Esophagus muscularis mucosa (tissue), 4 donors: ENCODE measurements around the gene CTXN1. TPM values are rescaled to one million over a fixed set of nuclear protein-coding genes. Genes with fewer than 3 reads are reported as not detected.

Source experiments
- DNase-seq: peaks from one replicate; pipeline ENCODE4 v3.0.0-alpha.2; 2017; ENCODE audit errors: extremely low spot score
- H3K27ac ChIP-seq, 4 donors: fragments of 200-600 bp; sonication (generic); replicated peaks in 1 of 4; 1 replicate in 3 of 4; 2 replicates in 1 of 4; pipeline ENCODE4 v1.5.1; 2016 to 2019; ENCODE audit warnings: mild to moderate bottlenecking in 1 of 4
- H3K27me3 ChIP-seq, 4 donors: fragments of 200-600 bp; sonication (generic); one replicate each; pipeline versions ENCODE4 v1.5.1 to v1.6.0; 2016 to 2019
- H3K36me3 ChIP-seq, 4 donors: fragments of 200-600 bp; sonication (generic); one replicate each; pipeline ENCODE4 v1.5.1; 2016 to 2019
- H3K4me1 ChIP-seq, 4 donors: fragments of 200-600 bp; sonication (generic); one replicate each; pipeline ENCODE4 v1.5.1; 2016 to 2019
- H3K4me3 ChIP-seq, 4 donors: fragments of 200-600 bp; sonication (generic); 1 replicate in 2 of 4; 2 replicates in 2 of 4; pipeline ENCODE4 v1.5.1; 2016 to 2019; ENCODE audit warnings: mild to moderate bottlenecking in 4 of 4, moderate library complexity in 1 of 4
- H3K9me3 ChIP-seq, 4 donors: fragments of 200-600 bp; sonication (generic); 1 replicate in 3 of 4; 2 replicates in 1 of 4; pipeline ENCODE4 v1.5.1; 2016 to 2019
- CTCF ChIP-seq, 3 experiments: fragments of 200-600 bp in 2 of 3; fragments of 450-650 bp in 1 of 3; sonication (generic) in 2 of 3; IDR thresholded peaks; one replicate each; pipeline ENCODE4 v1.5.1; 2017 to 2019; ENCODE audit warnings: antibody characterized with exemption in 3 of 3, mild to moderate bottlenecking in 2 of 3, moderate library complexity in 1 of 3
- EP300 ChIP-seq: sonication (generic); formaldehyde crosslinking; IDR thresholded peaks from one replicate; pipeline ENCODE4 v1.6.1; 2017; ENCODE audit warnings: antibody characterized with exemption
- POLR2A ChIP-seq: fragments of 450-650 bp; IDR thresholded peaks from one replicate; pipeline ENCODE4 v1.6.1; 2017; ENCODE audit warnings: antibody characterized with exemption, moderate library complexity, mild to moderate bottlenecking, low read depth
- POLR2AphosphoS5 ChIP-seq, 2 donors: sonication (generic); formaldehyde crosslinking; IDR thresholded peaks; one replicate each; pipeline ENCODE4 v1.6.1; 2017; ENCODE audit warnings: antibody characterized with exemption in 2 of 2
- WGBS: methylation state at CpG from one replicate; pipeline ENCODE4 v1.1.5; 2018; 5-methylcytosine and 5-hydroxymethylcytosine counted together
- intact Hi-C: fragments of 100-400 bp; cut with DNase I; formaldehyde crosslinking; loops from one replicate; pipeline ENCODE4 v1.15.1; 2023
- total RNA-seq, 4 donors: library from RNA; depleted of rRNA; stranded (reverse); fragments of >200 nt; gene quantifications; one replicate each; pipeline versions ENCODE4 v1.1.0 to v1.2.1, GENCODE V29; 2016

Gene CTXN1
- total RNA-seq, 4 donors from 2014 or later, result 28.7 to 59.4 (median 49.2) TPM

- TF ChIP-seq CTCF (IDR thresholded peaks at IDR 0.05) (no peak), EP300 (no peak), POLR2A (no peak), POLR2AphosphoS5 (IDR thresholded peaks at IDR 0.05) (peak; percentile 35 to 42)
- peaks cover 0 to 13% (median 2%) of the 10 kb centered on the region in 4 donors for H3K27me3 ChIP-seq
- WGBS, result 62% methylated on average over 24 of the region's 31 CpGs
- H3K27ac ChIP-seq, result peak overlapping the region; percentile 91 to 96 (median 94)
- H3K4me1 ChIP-seq, result peaks cover 47 to 93% (median 89%) of the 10 kb centered on the region in 4 donors
- H3K36me3 ChIP-seq, result peaks cover 9 to 23% (median 18%) of the 10 kb centered on the region in 4 donors
- H3K4me3 ChIP-seq, result peak overlapping the region; percentile 68 to 81 (median 71)
- no peak for DNase-seq
- no peaks in the 10 kb centered on the region for H3K9me3 ChIP-seq
- intact Hi-C loops, result no loop called here
Measured at GRCh38 chr19:7923295-7924191, 2.4 kb downstream of the CTXN1 start.

- 89% methylated on average over 5 of the region's 8 CpGs for WGBS
- intact Hi-C loops, result no loop called here
- DNase-seq, result no peak
- H3K27me3 ChIP-seq, result peaks cover 0 to 20% (median 7%) of the 10 kb centered on the region in 4 donors
- H3K27ac ChIP-seq, result peak overlapping the region; percentile 91 to 96 (median 94)
- H3K36me3 ChIP-seq, result peaks cover 9 to 23% (median 18%) of the 10 kb centered on the region in 4 donors
- H3K4me1 ChIP-seq, result peaks cover 44 to 93% (median 89%) of the 10 kb centered on the region in 4 donors
- H3K9me3 ChIP-seq, result no peaks in the 10 kb centered on the region
- TF ChIP-seq EP300, result no peak
- TF ChIP-seq POLR2A, result no peak
- no peak for TF ChIP-seq POLR2AphosphoS5 (IDR thresholded peaks at IDR 0.05)
- TF ChIP-seq CTCF (IDR thresholded peaks at IDR 0.05), result no peak
- no peak overlapping the region for H3K4me3 ChIP-seq
Measured at GRCh38 chr19:7922836-7923195, 3.1 kb downstream of the CTXN1 start.

GRCh38 chr19:7921967-7922835, 3.7 kb downstream of the CTXN1 start:
- H3K27ac ChIP-seq, result peak overlapping the region; percentile 91 to 96 (median 94)
- WGBS, result 82% methylated on average over 28 of the region's 31 CpGs
- peaks cover 5 to 27% (median 13%) of the 10 kb centered on the region in 4 donors for H3K27me3 ChIP-seq
- intact Hi-C loops, result no loop called here
- peak overlapping the region; percentile 76 to 93 (median 80) for H3K4me3 ChIP-seq
- DNase-seq, result no peak
- no peaks in the 10 kb centered on the region for H3K9me3 ChIP-seq
- peaks cover 46 to 93% (median 89%) of the 10 kb centered on the region in 4 donors for H3K4me1 ChIP-seq
- peaks cover 9 to 23% (median 18%) of the 10 kb centered on the region in 4 donors for H3K36me3 ChIP-seq
- TF ChIP-seq EP300, result no peak
- TF ChIP-seq CTCF (IDR thresholded peaks at IDR 0.05), result no peak
- no peak for TF ChIP-seq POLR2AphosphoS5 (IDR thresholded peaks at IDR 0.05)
- TF ChIP-seq POLR2A, result no peak

- DNase-seq, result no peak
- 37% methylated on average over 15 of the region's 17 CpGs for WGBS
- Histone ChIP-seq H3K4me1 (peaks cover 46 to 93% (median 89%) of the 10 kb centered on the region in 4 donors), H3K9me3 (no peaks in the 10 kb centered on the region), H3K27ac (peak overlapping the region; percentile 91 to 96 (median 94)), H3K4me3 (peak overlapping the region; percentile 76 to 93 (median 80)), H3K36me3 (peaks cover 9 to 19% (median 16%) of the 10 kb centered on the region in 4 donors), H3K27me3 (peaks cover 6 to 34% (median 16%) of the 10 kb centered on the region in 4 donors)
- intact Hi-C loops, result no loop called here
- TF ChIP-seq POLR2AphosphoS5 (IDR thresholded peaks at IDR 0.05), result no peak
- TF ChIP-seq EP300, result no peak
Measured at GRCh38 chr19:7921302-7921966, 4.5 kb downstream of the CTXN1 start.
